Suppressor macrophage (primary cell): ENCODE measurements around the gene HSDL2.
"Not testable (repeated sequence)": the region's sequence is repeated elsewhere in the genome, so short reads cannot be mapped to it uniquely, and the experiment has no call there.

Experiments
- DNase-seq, 4 experiments: peaks; one replicate each; pipeline ENCODE4 v3.0.0-alpha.2; 2020 to 2022

The HSDL2 gene

GRCh38 chr9:112502175-112502946 is 122.5 kb downstream of the HSDL2 start:
- DNase-seq: no peak

GRCh38 chr9:112503170-112503569 is 123.3 kb downstream of the HSDL2 start:
- no peak for DNase-seq

- no peak for DNase-seq
These were observed 125.2 kb downstream of the HSDL2 start for GRCh38 chr9:112505086-112505485.

- DNase-seq: no peak
These were observed 125.7 kb downstream of the HSDL2 start for GRCh38 chr9:112505607-112506006.

- no peak for DNase-seq
These were observed 126.7 kb downstream of the HSDL2 start for GRCh38 chr9:112506571-112506970.

- no peak for DNase-seq
These were observed 127.2 kb downstream of the HSDL2 start for GRCh38 chr9:112507001-112507680.

GRCh38 chr9:112508377-112508776 is 128.5 kb downstream of the HSDL2 start:
- DNase-seq: no peak

- not testable (repeated sequence) for DNase-seq
These were observed 132.5 kb downstream of the HSDL2 start for GRCh38 chr9:112512377-112512776.

GRCh38 chr9:112516769-112517168 is 136.9 kb downstream of the HSDL2 start:
- no peak for DNase-seq

- DNase-seq: no peak
These were observed 140.2 kb downstream of the HSDL2 start for GRCh38 chr9:112520069-112520468.

GRCh38 chr9:112520656-112521055 is 140.7 kb downstream of the HSDL2 start:
- DNase-seq: no peak
